Activated T-cell treated with anti-CD3 and anti-CD28 coated beads for 4 hours (primary cell): ENCODE measurements around the gene MTHFD2.
"Not testable (repeated sequence)": the region's sequence is repeated elsewhere in the genome, so short reads cannot be mapped to it uniquely, and the experiment has no call there.

Experiments used
- DNase-seq: peaks from one replicate; pipeline ENCODE4 v3.0.0-alpha.2; 2020

Gene MTHFD2

GRCh38 chr2:74198023-74198460 is 373 bp upstream of the MTHFD2 start:
- no peak for DNase-seq

GRCh38 chr2:74199275-74199701 is 873 bp downstream of the MTHFD2 start:
- no peak for DNase-seq

GRCh38 chr2:74199871-74200305 is 1.5 kb downstream of the MTHFD2 start:
- peak; percentile 21 for DNase-seq

GRCh38 chr2:74201196-74201595 is 2.8 kb downstream of the MTHFD2 start:
- no peak for DNase-seq

GRCh38 chr2:74201596-74201995 is 3.2 kb downstream of the MTHFD2 start:
- no peak for DNase-seq

GRCh38 chr2:74204436-74204835 is 6.0 kb downstream of the MTHFD2 start:
- no peak for DNase-seq

GRCh38 chr2:74205113-74205512 is 6.7 kb downstream of the MTHFD2 start:
- no peak for DNase-seq

- no peak for DNase-seq
Observed at GRCh38 chr2:74205596-74205995, 7.2 kb downstream of the MTHFD2 start.

- DNase-seq, result no peak
Observed at GRCh38 chr2:74206180-74206688, 7.8 kb downstream of the MTHFD2 start.

GRCh38 chr2:74212702-74213410 is 14.4 kb downstream of the MTHFD2 start:
- DNase-seq, result no peak

GRCh38 chr2:74215771-74216170 is 17.4 kb downstream of the MTHFD2 start:
- not testable (repeated sequence) for DNase-seq

GRCh38 chr2:74216642-74217041 is 18.2 kb downstream of the MTHFD2 start:
- no peak for DNase-seq

GRCh38 chr2:74219846-74220486 is 21.6 kb downstream of the MTHFD2 start:
- no peak for DNase-seq

GRCh38 chr2:74221091-74221490 is 22.7 kb downstream of the MTHFD2 start:
- no peak for DNase-seq

- no peak for DNase-seq
Observed at GRCh38 chr2:74221604-74222299, 23.3 kb downstream of the MTHFD2 start.

GRCh38 chr2:74222300-74222650 is 23.9 kb downstream of the MTHFD2 start:
- no peak for DNase-seq

GRCh38 chr2:74223941-74224770 is 25.7 kb downstream of the MTHFD2 start:
- no peak for DNase-seq

- no peak for DNase-seq
Observed at GRCh38 chr2:74225698-74226459, 27.5 kb downstream of the MTHFD2 start.

GRCh38 chr2:74226648-74227213 is 28.3 kb downstream of the MTHFD2 start:
- no peak for DNase-seq

- DNase-seq, result no peak
Observed at GRCh38 chr2:74227646-74228045, 29.2 kb downstream of the MTHFD2 start.

- DNase-seq, result no peak
Observed at GRCh38 chr2:74228772-74229171, 30.4 kb downstream of the MTHFD2 start.

GRCh38 chr2:74229865-74230264 is 31.4 kb downstream of the MTHFD2 start:
- DNase-seq, result not testable (repeated sequence)
